Smooth muscle cell (in vitro differentiated cells): ENCODE results near the gene TTI1. TPM values are rescaled to one million over a fixed set of nuclear protein-coding genes. Genes with fewer than 3 reads are reported as not detected.

Experiments
- DNase-seq: peaks from one replicate; lab custom pipeline; 2025; ENCODE audit not compliant: unreplicated experiment; lab: John Stamatoyannopoulos, UW
- H2AFZ ChIP-seq: fragments of 200-600 bp; sonication (generic); 2 replicates; pipeline ENCODE4 v1.6.0; 2016; ENCODE audit warnings: antibody characterized with exemption, low read depth, mild to moderate bottlenecking
- H3F3A ChIP-seq: fragments of 200-600 bp; sonication (generic); 2 replicates; pipeline ENCODE4 v1.6.0; 2017; ENCODE audit warnings: antibody characterized with exemption, low read depth
- H3K27ac ChIP-seq: fragments of 200-600 bp; sonication (generic); 2 replicates; pipeline ENCODE4 v1.5.1; 2016; ENCODE audit warnings: low read depth, mild to moderate bottlenecking
- H3K27me3 ChIP-seq: fragments of 200-600 bp; sonication (generic); 2 replicates; pipeline ENCODE4 v1.6.1; 2016; ENCODE audit warnings: low read depth, mild to moderate bottlenecking
- H3K36me3 ChIP-seq: fragments of 200-600 bp; sonication (generic); 2 replicates; pipeline ENCODE4 v1.5.1; 2016; ENCODE audit warnings: low read depth
- H3K4me1 ChIP-seq: fragments of 200-600 bp; sonication (generic); 2 replicates; pipeline ENCODE4 v1.5.1; 2016; ENCODE audit warnings: low read depth
- H3K4me2 ChIP-seq: fragments of 200-600 bp; sonication (generic); 2 replicates; pipeline ENCODE4 v1.6.0; 2016; ENCODE audit warnings: mild to moderate bottlenecking
- H3K4me3 ChIP-seq: fragments of 200-600 bp; sonication (generic); 2 replicates; pipeline ENCODE4 v1.5.1; 2016; ENCODE audit warnings: mild to moderate bottlenecking
- H3K79me2 ChIP-seq: fragments of 200-600 bp; sonication (generic); 2 replicates; pipeline ENCODE4 v1.6.0; 2016; ENCODE audit warnings: low read depth, mild to moderate bottlenecking
- H3K9ac ChIP-seq: fragments of 200-600 bp; sonication (generic); 2 replicates; pipeline ENCODE4 v1.6.0; 2016; ENCODE audit warnings: low read depth
- H3K9me3 ChIP-seq: fragments of 200-600 bp; sonication (generic); replicated peaks from 2 replicates; pipeline ENCODE4 v1.5.1; 2016; ENCODE audit warnings: low read depth
- H4K20me1 ChIP-seq: fragments of 200-600 bp; sonication (generic); 2 replicates; pipeline ENCODE4 v1.6.0; 2016; ENCODE audit warnings: low read depth
- CTCF ChIP-seq: fragments of 200-600 bp; sonication (generic); IDR thresholded peaks from 2 replicates; pipeline ENCODE4 v1.5.1; 2017; ENCODE audit warnings: borderline replicate concordance, mild to moderate bottlenecking, antibody characterized with exemption; ENCODE audit not compliant: insufficient read depth, poor library complexity, severe bottlenecking
- WGBS: methylation state at CpG from one replicate; pipeline ENCODE4 v1.1.7; 2016; ENCODE audit warnings: low lambda C conversion rate; 5-methylcytosine and 5-hydroxymethylcytosine counted together
- polyA plus RNA-seq: library from polyadenylated mRNA; unstranded; fragments of >200 nt; fragmentation: Nextera tagmentation; extraction: Ambion mirVana; gene quantifications from 2 replicates; pipeline ENCODE4 v1.2.1, GENCODE V29; 2016
- total RNA-seq: library from RNA; depleted of rRNA; stranded (reverse); fragments of >200 nt; gene quantifications from 2 replicates; pipeline ENCODE4 v1.2.3, GENCODE V29; 2014

Gene TTI1
- total and polyA plus RNA-seq, 2 experiments from 2014 or later: 17.0 to 20.0 TPM

- H2AFZ ChIP-seq: no peak overlapping the region
- DNase-seq: no peak
- WGBS: 92% methylated on average over 5 of the region's 5 CpGs
- H3K4me3 ChIP-seq: no peak overlapping the region
- no peaks in the 10 kb centered on the region for H3K36me3 ChIP-seq
- H3F3A ChIP-seq: no peaks in the 10 kb centered on the region
- H4K20me1 ChIP-seq: no peaks in the 10 kb centered on the region
- no peak overlapping the region for H3K27ac ChIP-seq
- H3K4me2 ChIP-seq: no peak overlapping the region
- H3K4me1 ChIP-seq: no peaks in the 10 kb centered on the region
- H3K79me2 ChIP-seq: no peaks in the 10 kb centered on the region
- no peak for TF ChIP-seq CTCF
- no peak overlapping the region for H3K9ac ChIP-seq
- no peaks in the 10 kb centered on the region for H3K9me3 ChIP-seq
- H3K27me3 ChIP-seq: peaks cover 4% of the 10 kb centered on the region
Measured at GRCh38 chr20:37954190-37954589, 79.1 kb downstream of the TTI1 start.

GRCh38 chr20:37948956-37949355 lies 84.3 kb downstream of the TTI1 start:
- Histone ChIP-seq H2AFZ (no peak overlapping the region), H3K4me3 (no peak overlapping the region), H3K27ac (no peak overlapping the region), H3K79me2 (no peaks in the 10 kb centered on the region), H3F3A (no peaks in the 10 kb centered on the region), H3K9me3 (no peaks in the 10 kb centered on the region), H3K27me3 (no peaks in the 10 kb centered on the region), H3K4me1 (no peaks in the 10 kb centered on the region), H3K9ac (no peak overlapping the region), H3K36me3 (no peaks in the 10 kb centered on the region), H4K20me1 (no peaks in the 10 kb centered on the region), H3K4me2 (no peak overlapping the region)
- TF ChIP-seq CTCF: no peak
- DNase-seq: no peak
- 92% methylated on average over 11 of the region's 11 CpGs for WGBS

- WGBS: 90% methylated on average over 6 of the region's 6 CpGs
Measured at GRCh38 chr20:37947943-37948342, 85.3 kb downstream of the TTI1 start.

More at GRCh38 chr20:37947943-37948342, 85.3 kb downstream of the TTI1 start:
- Histone ChIP-seq H3K4me3 (no peak overlapping the region), H3K27ac (no peak overlapping the region), H3K27me3 (no peaks in the 10 kb centered on the region), H2AFZ (no peak overlapping the region), H3K36me3 (no peaks in the 10 kb centered on the region), H3K4me1 (no peaks in the 10 kb centered on the region), H4K20me1 (no peaks in the 10 kb centered on the region), H3K4me2 (no peak overlapping the region), H3K9ac (no peak overlapping the region), H3F3A (no peaks in the 10 kb centered on the region), H3K79me2 (no peaks in the 10 kb centered on the region), H3K9me3 (no peaks in the 10 kb centered on the region)
- DNase-seq: no peak
- TF ChIP-seq CTCF: no peak
